ENCODE measurements around the gene PFKFB3.

The PFKFB3 gene

GRCh38 chr10:6298428-6298827 is 95.7 kb downstream of the PFKFB3 start:
- TF ChIP-seq CTCF (IDR thresholded peaks at IDR 0.05; ENCODE audit: low read depth, low read length, missing control alignments): no peak
- H3K4me3 ChIP-seq (replicated peaks; ENCODE audit: low read depth, low read length): no peak overlapping the region
- DNase-seq (ENCODE audit: extremely low read depth, low read depth): no peak

- H3K4me3 ChIP-seq (replicated peaks; ENCODE audit: low read depth, low read length): no peak overlapping the region
- TF ChIP-seq CTCF (IDR thresholded peaks at IDR 0.05; ENCODE audit: low read depth, low read length, missing control alignments): no peak
- no peak for DNase-seq (ENCODE audit: extremely low read depth, low read depth)
Observed at GRCh38 chr10:6299234-6299633, 96.5 kb downstream of the PFKFB3 start.

- H3K4me3 ChIP-seq (replicated peaks; ENCODE audit: low read depth, low read length): no peak overlapping the region
- no peak for TF ChIP-seq CTCF (IDR thresholded peaks at IDR 0.05; ENCODE audit: low read depth, low read length, missing control alignments)
- no peak for DNase-seq (ENCODE audit: extremely low read depth, low read depth)
Observed at GRCh38 chr10:6299743-6300105, 97.0 kb downstream of the PFKFB3 start.

GRCh38 chr10:6300106-6300783 is 97.5 kb downstream of the PFKFB3 start:
- no peak for TF ChIP-seq CTCF (IDR thresholded peaks at IDR 0.05; ENCODE audit: low read depth, low read length, missing control alignments)
- no peak overlapping the region for H3K4me3 ChIP-seq (replicated peaks; ENCODE audit: low read depth, low read length)
- DNase-seq (ENCODE audit: extremely low read depth, low read depth): peak; percentile 71

GRCh38 chr10:6300784-6301460 is 98.2 kb downstream of the PFKFB3 start:
- H3K4me3 ChIP-seq (replicated peaks; ENCODE audit: low read depth, low read length): no peak overlapping the region
- TF ChIP-seq CTCF (IDR thresholded peaks at IDR 0.05; ENCODE audit: low read depth, low read length, missing control alignments): no peak
- no peak for DNase-seq (ENCODE audit: extremely low read depth, low read depth)

GRCh38 chr10:6301488-6302075 is 98.8 kb downstream of the PFKFB3 start:
- DNase-seq (ENCODE audit: extremely low read depth, low read depth): no peak
- no peak for TF ChIP-seq CTCF (IDR thresholded peaks at IDR 0.05; ENCODE audit: low read depth, low read length, missing control alignments)
- H3K4me3 ChIP-seq (replicated peaks; ENCODE audit: low read depth, low read length): no peak overlapping the region

All from HFF-Myc (cell line).